ENCODE measurements around the gene PRRT1.
"Not testable (repeated sequence)": the region's sequence is repeated elsewhere in the genome, so short reads cannot be mapped to it uniquely, and the experiment has no call there.

PRRT1 gene

GRCh38 chr6:32191696-32192607 is 40.2 kb upstream of the PRRT1 start:
- H3K4me3 ChIP-seq (ENCODE audit: low read length), result peak overlapping the region; percentile 82

GRCh38 chr6:32190911-32191677 is 39.4 kb upstream of the PRRT1 start:
- H3K4me1 ChIP-seq (ENCODE audit: control insufficient read depth, insufficient read depth, low read length), result peaks cover 18% of the 10 kb centered on the region
- peak overlapping the region; percentile 82 for H3K4me3 ChIP-seq (ENCODE audit: low read length)
- H3K27me3 ChIP-seq (ENCODE audit: control insufficient read depth, insufficient read depth, low read length), result no peaks in the 10 kb centered on the region
- peak overlapping the region; percentile 92 for H3K27ac ChIP-seq (ENCODE audit: low read depth, low read length)
- peaks cover 3% of the 10 kb centered on the region for H3K36me3 ChIP-seq (ENCODE audit: control insufficient read depth, insufficient read depth, low read length)
- no peak overlapping the region for H3K9ac ChIP-seq (ENCODE audit: low read length)

More at GRCh38 chr6:32191696-32192607, 40.2 kb upstream of the PRRT1 start:
- Histone ChIP-seq H3K27me3 (ENCODE audit: control insufficient read depth, insufficient read depth, low read length) (no peaks in the 10 kb centered on the region), H3K4me1 (ENCODE audit: control insufficient read depth, insufficient read depth, low read length) (peaks cover 17% of the 10 kb centered on the region), H3K9ac (ENCODE audit: low read length) (peak overlapping the region; percentile 71), H3K27ac (ENCODE audit: low read depth, low read length) (peak overlapping the region; percentile 59), H3K36me3 (ENCODE audit: control insufficient read depth, insufficient read depth, low read length) (peaks cover 3% of the 10 kb centered on the region)

GRCh38 chr6:32190054-32190851 is 38.5 kb upstream of the PRRT1 start, which contains the start of gene PBX2:
Gene PBX2 (minus strand): TSS chr6:32190202. CDS start chr6:32189915, 287 bp downstream.
- Histone ChIP-seq H3K27me3 (ENCODE audit: control insufficient read depth, insufficient read depth, low read length) (no peaks in the 10 kb centered on the region), H3K9ac (ENCODE audit: low read length) (peak within 1 kb of the TSS; percentile 70), H3K27ac (ENCODE audit: low read depth, low read length) (peak within 1 kb of the TSS; percentile 92), H3K4me3 (ENCODE audit: low read length) (peak within 1 kb of the TSS; percentile 82), H3K36me3 (ENCODE audit: control insufficient read depth, insufficient read depth, low read length) (peaks cover 3% of the 10 kb centered on the region), H3K4me1 (ENCODE audit: control insufficient read depth, insufficient read depth, low read length) (peaks cover 20% of the 10 kb centered on the region)

GRCh38 chr6:32189742-32190053 is 38.0 kb upstream of the PRRT1 start:
- peak overlapping the region; percentile 92 for H3K27ac ChIP-seq (ENCODE audit: low read depth, low read length)
- no peaks in the 10 kb centered on the region for H3K27me3 ChIP-seq (ENCODE audit: control insufficient read depth, insufficient read depth, low read length)
- peaks cover 15% of the 10 kb centered on the region for H3K4me1 ChIP-seq (ENCODE audit: control insufficient read depth, insufficient read depth, low read length)
- H3K36me3 ChIP-seq (ENCODE audit: control insufficient read depth, insufficient read depth, low read length), result peaks cover 3% of the 10 kb centered on the region
- peak overlapping the region; percentile 71 for H3K4me3 ChIP-seq (ENCODE audit: low read length)
- H3K9ac ChIP-seq (ENCODE audit: low read length), result peak overlapping the region; percentile 6

GRCh38 chr6:32189069-32189741 is 37.5 kb upstream of the PRRT1 start:
- Histone ChIP-seq H3K4me1 (ENCODE audit: control insufficient read depth, insufficient read depth, low read length) (peaks cover 14% of the 10 kb centered on the region), H3K27me3 (ENCODE audit: control insufficient read depth, insufficient read depth, low read length) (no peaks in the 10 kb centered on the region)

GRCh38 chr6:32188381-32189068 is 36.8 kb upstream of the PRRT1 start:
- H3K9ac ChIP-seq (ENCODE audit: low read length), result peak overlapping the region; percentile 25
- H3K4me3 ChIP-seq (ENCODE audit: low read length), result peak overlapping the region; percentile 71
- no peaks in the 10 kb centered on the region for H3K27me3 ChIP-seq (ENCODE audit: control insufficient read depth, insufficient read depth, low read length)
- H3K27ac ChIP-seq (ENCODE audit: low read depth, low read length), result peak overlapping the region; percentile 92
- peaks cover 3% of the 10 kb centered on the region for H3K36me3 ChIP-seq (ENCODE audit: control insufficient read depth, insufficient read depth, low read length)
- peaks cover 14% of the 10 kb centered on the region for H3K4me1 ChIP-seq (ENCODE audit: control insufficient read depth, insufficient read depth, low read length)

More at GRCh38 chr6:32189069-32189741, 37.5 kb upstream of the PRRT1 start:
- H3K9ac ChIP-seq (ENCODE audit: low read length), result peak overlapping the region; percentile 6
- H3K36me3 ChIP-seq (ENCODE audit: control insufficient read depth, insufficient read depth, low read length), result peaks cover 3% of the 10 kb centered on the region
- H3K4me3 ChIP-seq (ENCODE audit: low read length), result peak overlapping the region; percentile 71
- peak overlapping the region; percentile 92 for H3K27ac ChIP-seq (ENCODE audit: low read depth, low read length)

- Histone ChIP-seq H3K4me3 (ENCODE audit: low read length) (peak overlapping the region; percentile 71), H3K4me1 (ENCODE audit: control insufficient read depth, insufficient read depth, low read length) (peaks cover 14% of the 10 kb centered on the region), H3K36me3 (ENCODE audit: control insufficient read depth, insufficient read depth, low read length) (peaks cover 10% of the 10 kb centered on the region)
- H3K9ac ChIP-seq (ENCODE audit: low read length); H3K27me3 ChIP-seq (ENCODE audit: control insufficient read depth, insufficient read depth, low read length); H3K27ac ChIP-seq (ENCODE audit: low read depth, low read length): not testable (repeated sequence)
Observed at GRCh38 chr6:32187725-32188380, 36.1 kb upstream of the PRRT1 start.

- peak overlapping the region; percentile 76 for H3K27ac ChIP-seq (ENCODE audit: low read depth, low read length)
- peaks cover 11% of the 10 kb centered on the region for H3K36me3 ChIP-seq (ENCODE audit: control insufficient read depth, insufficient read depth, low read length)
Observed at GRCh38 chr6:32187009-32187709, 35.4 kb upstream of the PRRT1 start.

GRCh38 chr6:32186151-32186840 is 34.6 kb upstream of the PRRT1 start:
- H3K9ac ChIP-seq (ENCODE audit: low read length); H3K27me3 ChIP-seq (ENCODE audit: control insufficient read depth, insufficient read depth, low read length); H3K4me3 ChIP-seq (ENCODE audit: low read length): not testable (repeated sequence)
- peaks cover 14% of the 10 kb centered on the region for H3K4me1 ChIP-seq (ENCODE audit: control insufficient read depth, insufficient read depth, low read length)
- peak overlapping the region; percentile 76 for H3K27ac ChIP-seq (ENCODE audit: low read depth, low read length)
- H3K36me3 ChIP-seq (ENCODE audit: control insufficient read depth, insufficient read depth, low read length), result peaks cover 12% of the 10 kb centered on the region

More at GRCh38 chr6:32187009-32187709, 35.4 kb upstream of the PRRT1 start:
- H3K4me3 ChIP-seq (ENCODE audit: low read length), result peak overlapping the region; percentile 16
- peaks cover 14% of the 10 kb centered on the region for H3K4me1 ChIP-seq (ENCODE audit: control insufficient read depth, insufficient read depth, low read length)
- H3K9ac ChIP-seq (ENCODE audit: low read length), result no peak overlapping the region
- no peaks in the 10 kb centered on the region for H3K27me3 ChIP-seq (ENCODE audit: control insufficient read depth, insufficient read depth, low read length)

- not testable (repeated sequence) for H3K9ac ChIP-seq (ENCODE audit: low read length); H3K4me3 ChIP-seq (ENCODE audit: low read length); H3K4me1 ChIP-seq (ENCODE audit: control insufficient read depth, insufficient read depth, low read length); H3K27me3 ChIP-seq (ENCODE audit: control insufficient read depth, insufficient read depth, low read length)
- Histone ChIP-seq H3K27ac (ENCODE audit: low read depth, low read length) (peak overlapping the region; percentile 76), H3K36me3 (ENCODE audit: control insufficient read depth, insufficient read depth, low read length) (peaks cover 17% of the 10 kb centered on the region)
Observed at GRCh38 chr6:32185681-32186131, 34.0 kb upstream of the PRRT1 start.
